SK-N-SH treated with all-trans-retinoic acid at 6 μM for 48 hours (cell line): ENCODE results near the gene INPP4B.

Experiments used
- BACH2 ChIP-seq: fragments of 250-450 bp; sonication (Bioruptor Pico); IDR thresholded peaks from 2 replicates; pipeline ENCODE4 v1.9.0; 2021; ENCODE audit warnings: mild to moderate bottlenecking, borderline replicate concordance
- PPARA ChIP-seq: fragments of 250-450 bp; sonication (Bioruptor Pico); IDR thresholded peaks from 2 replicates; pipeline ENCODE4 v1.5.0; 2020; ENCODE audit warnings: mild to moderate bottlenecking, borderline replicate concordance
- TCF4 ChIP-seq: fragments of 250-450 bp; sonication (Bioruptor Pico); IDR thresholded peaks from 2 replicates; pipeline ENCODE4 v1.8.0; 2021; ENCODE audit warnings: mild to moderate bottlenecking, moderate library complexity, borderline replicate concordance
- ZFP3 ChIP-seq: fragments of 250-450 bp; sonication (Bioruptor Pico); IDR thresholded peaks from 2 replicates; pipeline ENCODE4 v1.5.0; 2020; ENCODE audit warnings: mild to moderate bottlenecking, moderate library complexity

DNA sequence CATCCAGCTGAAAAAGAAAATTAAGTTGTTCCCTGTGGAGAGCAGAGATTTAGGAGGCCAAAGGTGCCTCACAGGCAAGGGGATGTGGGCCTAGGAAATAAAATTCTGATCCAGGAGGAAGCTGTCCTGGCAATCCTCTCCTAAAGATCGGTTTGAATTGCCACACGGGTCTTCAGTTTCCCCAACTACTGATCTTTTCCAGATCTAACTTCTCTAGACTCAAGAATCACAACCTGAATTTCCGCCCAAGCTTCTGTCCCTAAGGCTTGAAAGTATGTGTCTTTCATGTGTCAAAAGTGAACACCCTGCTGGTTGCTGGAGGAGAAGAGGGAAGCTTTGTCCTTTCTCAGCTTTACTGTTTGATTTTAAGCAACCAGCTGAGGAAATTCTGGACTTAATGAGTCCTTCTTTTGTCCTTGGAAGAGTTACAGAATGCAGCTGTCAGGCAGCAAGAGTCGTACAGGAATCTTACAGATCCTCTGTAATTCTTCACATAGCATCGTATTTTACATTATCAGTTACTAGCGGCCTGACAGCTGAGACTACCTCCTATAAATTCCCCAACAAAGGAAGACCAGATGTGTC lies 93.8 kb downstream of the INPP4B start:
- TF ChIP-seq BACH2 (CRISPR knock-in tag) = no peak
- TF ChIP-seq ZFP3 (CRISPR knock-in tag) = no peak
- no peak for TF ChIP-seq PPARA (CRISPR knock-in tag)
- no peak for TF ChIP-seq TCF4 (CRISPR knock-in tag)
